ENCODE measurements around the gene TARS3. TPM values are rescaled to one million over a fixed set of nuclear protein-coding genes. Genes with fewer than 3 reads are reported as not detected.

TARS3 gene
- total and polyA plus RNA-seq, 2 donors (not counting 1 experiment from before 2014, with no cell fraction given): 9.7 to 27.0 TPM

GRCh38 chr15:101657968-101658784 lies 66.1 kb downstream of the TARS3 start:
- H3K9me3 ChIP-seq (ENCODE audit: control extremely low read depth in 1 of 3, control insufficient read depth in 2 of 3, insufficient read depth in 1 of 3, low read length in 2 of 3): no peaks in the 10 kb centered on the region
- DNase-seq: no peak
- ChIA-PET CTCF (interaction anchor here (0.6 to 1.2 kb wide), 4 partner anchors 9 to 370 kb away, joined by 3 to 4 read pairs (median 4); no protein-coding TSS in a partner anchor), POLR2A (interaction anchor here (0.6 to 0.7 kb wide), 2 partner anchors 25 to 66 kb away, joined by 6 to 8 read pairs; partner anchors contain the start of gene TARS3)
- Mint-ChIP-seq H3K4me3 (no peak overlapping the region), H3K27ac (no peak overlapping the region), H3K4me1 (peaks cover 5% of the 10 kb centered on the region), H3K27me3 (no peaks in the 10 kb centered on the region), H3K9me3 (ENCODE audit: insufficient read depth) (no peaks in the 10 kb centered on the region)
- H3K4me3 ChIP-seq (ENCODE audit: control extremely low read depth in 1 of 5, extremely low read depth in 1 of 5, insufficient read depth in 1 of 5, low read depth in 2 of 5, low read length in 4 of 5): no peak overlapping the region
- H4K20me1 ChIP-seq (ENCODE audit: control insufficient read depth, insufficient read depth, low read length, poor library complexity, severe bottlenecking): no peaks in the 10 kb centered on the region
- TF ChIP-seq EZH2 (IDR thresholded peaks at IDR 0.05; ENCODE audit: borderline replicate concordance, insufficient read depth, low read depth, low read length, poor library complexity, severe bottlenecking): no peak
- TF ChIP-seq, protein P1, sequence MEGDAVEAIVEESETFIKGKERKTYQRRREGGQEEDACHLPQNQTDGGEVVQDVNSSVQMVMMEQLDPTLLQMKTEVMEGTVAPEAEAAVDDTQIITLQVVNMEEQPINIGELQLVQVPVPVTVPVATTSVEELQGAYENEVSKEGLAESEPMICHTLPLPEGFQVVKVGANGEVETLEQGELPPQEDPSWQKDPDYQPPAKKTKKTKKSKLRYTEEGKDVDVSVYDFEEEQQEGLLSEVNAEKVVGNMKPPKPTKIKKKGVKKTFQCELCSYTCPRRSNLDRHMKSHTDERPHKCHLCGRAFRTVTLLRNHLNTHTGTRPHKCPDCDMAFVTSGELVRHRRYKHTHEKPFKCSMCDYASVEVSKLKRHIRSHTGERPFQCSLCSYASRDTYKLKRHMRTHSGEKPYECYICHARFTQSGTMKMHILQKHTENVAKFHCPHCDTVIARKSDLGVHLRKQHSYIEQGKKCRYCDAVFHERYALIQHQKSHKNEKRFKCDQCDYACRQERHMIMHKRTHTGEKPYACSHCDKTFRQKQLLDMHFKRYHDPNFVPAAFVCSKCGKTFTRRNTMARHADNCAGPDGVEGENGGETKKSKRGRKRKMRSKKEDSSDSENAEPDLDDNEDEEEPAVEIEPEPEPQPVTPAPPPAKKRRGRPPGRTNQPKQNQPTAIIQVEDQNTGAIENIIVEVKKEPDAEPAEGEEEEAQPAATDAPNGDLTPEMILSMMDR (IDR thresholded peaks at IDR 0.05): no peak
- H3K4me2 ChIP-seq (replicated peaks; ENCODE audit: low read depth, low read length, poor library complexity, severe bottlenecking): no peak overlapping the region
- no peak overlapping the region for H3K9ac ChIP-seq (ENCODE audit: low read length)
- H3K36me3 ChIP-seq (replicated peaks in 1 of 2; ENCODE audit: control extremely low read depth in 1 of 2, control insufficient read depth in 1 of 2, extremely low read depth in 1 of 2, insufficient read depth in 2 of 2, low read length in 1 of 2): peaks cover 7 to 17% of the 10 kb centered on the region in 2 experiments
- H2AFZ ChIP-seq (ENCODE audit: insufficient read depth, low read depth, low read length, poor library complexity, severe bottlenecking): no peak overlapping the region
- intact Hi-C loops (cut with micrococcal nuclease): no loop called here
- H3K27me3 ChIP-seq (replicated peaks in 1 of 4; ENCODE audit: control extremely low read depth in 1 of 4, control insufficient read depth in 3 of 4, insufficient read depth in 4 of 4, low read length in 3 of 4): no peaks in the 10 kb centered on the region
- WGBS (ENCODE audit: insufficient coverage): 78% methylated on average over 5 of the region's 9 CpGs
- no peak for ATAC-seq (ENCODE audit: low read depth)
- H3K4me1 ChIP-seq (ENCODE audit: control insufficient read depth in 2 of 2, insufficient read depth in 2 of 2, low read length in 2 of 2): peaks cover under 1 to 2% of the 10 kb centered on the region in 2 donors
- peaks cover 2% of the 10 kb centered on the region for H3K79me2 ChIP-seq (ENCODE audit: control insufficient read depth, insufficient read depth, low read length)
- H3K27ac ChIP-seq (ENCODE audit: low read length in 2 of 2): no peak overlapping the region

DNA sequence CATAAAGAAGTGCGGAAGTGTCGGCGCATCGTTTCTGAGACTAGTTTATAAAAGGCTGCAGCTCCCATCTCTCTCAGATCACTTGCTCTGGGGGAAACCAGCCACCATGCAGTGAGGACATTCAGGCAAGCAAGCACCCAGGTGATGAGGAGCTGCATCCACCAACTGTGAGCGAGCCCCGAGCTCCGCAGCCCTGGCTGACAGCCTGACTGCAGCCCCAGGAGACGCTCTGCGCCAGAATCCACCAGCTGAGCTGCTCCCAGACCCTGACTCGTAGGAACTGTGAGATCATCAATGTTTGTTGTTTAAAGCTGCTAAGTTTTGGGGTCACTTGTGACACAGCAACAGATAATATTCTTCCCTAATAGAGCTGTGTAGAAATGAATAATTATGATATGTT lies 67.1 kb downstream of the TARS3 start:
- CTCF ChIA-PET: interaction anchor here (1.0 to 1.1 kb wide), 2 partner anchors 337 to 369 kb away, joined by 3 to 4 read pairs; no protein-coding TSS in a partner anchor
- no peaks in the 10 kb centered on the region for H3K27me3 ChIP-seq (replicated peaks in 1 of 4; ENCODE audit: control extremely low read depth in 1 of 4, control insufficient read depth in 3 of 4, insufficient read depth in 4 of 4, low read length in 3 of 4)
- Mint-ChIP-seq H3K4me3 (no peak overlapping the region), H3K4me1 (peaks cover 10% of the 10 kb centered on the region), H3K27ac (no peak overlapping the region), H3K27me3 (no peaks in the 10 kb centered on the region), H3K9me3 (ENCODE audit: insufficient read depth) (no peaks in the 10 kb centered on the region)
- peaks cover 7 to 17% of the 10 kb centered on the region in 2 experiments for H3K36me3 ChIP-seq (replicated peaks in 1 of 2; ENCODE audit: control extremely low read depth in 1 of 2, control insufficient read depth in 1 of 2, extremely low read depth in 1 of 2, insufficient read depth in 2 of 2, low read length in 1 of 2)
- no peak for ATAC-seq (ENCODE audit: low read depth)
- H3K9me3 ChIP-seq (ENCODE audit: control extremely low read depth in 1 of 3, control insufficient read depth in 2 of 3, insufficient read depth in 1 of 3, low read length in 2 of 3): no peaks in the 10 kb centered on the region
- POLR2A ChIA-PET: no interaction called here
- H3K79me2 ChIP-seq (ENCODE audit: control insufficient read depth, insufficient read depth, low read length): peaks cover 10% of the 10 kb centered on the region
- 99% methylated on average over 6 of the region's 10 CpGs for WGBS (ENCODE audit: insufficient coverage)
- no peak for TF ChIP-seq EZH2 (IDR thresholded peaks at IDR 0.05; ENCODE audit: borderline replicate concordance, insufficient read depth, low read depth, low read length, poor library complexity, severe bottlenecking)
- TF ChIP-seq, protein P1 (IDR thresholded peaks at IDR 0.05): no peak
- H3K9ac ChIP-seq (ENCODE audit: low read length): no peak overlapping the region
- no peak overlapping the region for H3K4me3 ChIP-seq (ENCODE audit: control extremely low read depth in 1 of 5, extremely low read depth in 1 of 5, insufficient read depth in 1 of 5, low read depth in 2 of 5, low read length in 4 of 5)
- intact Hi-C loops (cut with micrococcal nuclease): no loop called here
- DNase-seq: no peak
- no peak overlapping the region for H3K4me2 ChIP-seq (replicated peaks; ENCODE audit: low read depth, low read length, poor library complexity, severe bottlenecking)
- no peaks in the 10 kb centered on the region for H4K20me1 ChIP-seq (ENCODE audit: control insufficient read depth, insufficient read depth, low read length, poor library complexity, severe bottlenecking)
- H3K27ac ChIP-seq (ENCODE audit: low read length in 2 of 2): no peak overlapping the region
- no peak overlapping the region for H2AFZ ChIP-seq (ENCODE audit: insufficient read depth, low read depth, low read length, poor library complexity, severe bottlenecking)
- H3K4me1 ChIP-seq (ENCODE audit: control insufficient read depth in 2 of 2, insufficient read depth in 2 of 2, low read length in 2 of 2): peaks cover 5 to 9% of the 10 kb centered on the region in 2 donors
